Motor neuron (in vitro differentiated cells): Measurements from ENCODE around the gene VMP1. TPM values are rescaled to one million over a fixed set of nuclear protein-coding genes. Genes with fewer than 3 reads are reported as not detected.

Source experiments
- ATAC-seq, 8 experiments: fragments of 200-7000 bp; cut with Tn5 transposase; replicated peaks in 6 of 8; 2 replicates each; pipeline ENCODE4 v1.8.0; 2021; ENCODE audit warnings: mild to moderate bottlenecking in 8 of 8, moderate library complexity in 8 of 8
- H3K27ac ChIP-seq, 2 donors: fragments of 250-450 bp; sonication (Bioruptor Pico); 2 replicates each; pipeline ENCODE4 v1.9.0; 2021; ENCODE audit warnings: antibody characterized with exemption in 2 of 2, mild to moderate bottlenecking in 2 of 2, moderate library complexity in 1 of 2
- H3K4me1 ChIP-seq, 2 donors: fragments of 250-450 bp; sonication (Bioruptor Pico); replicated peaks in 1 of 2; 2 replicates each; pipeline ENCODE4 v1.6.1; 2021; ENCODE audit warnings: antibody characterized with exemption in 2 of 2, mild to moderate bottlenecking in 2 of 2, moderate library complexity in 1 of 2
- H3K4me3 ChIP-seq, 5 donors: fragments of 250-450 bp; sonication (Bioruptor Pico); 2 replicates each; pipeline ENCODE4 v1.9.0; 2021; ENCODE audit warnings: antibody characterized with exemption in 5 of 5, mild to moderate bottlenecking in 5 of 5, moderate library complexity in 4 of 5
- WGBS, 10 experiments: fragments of 450-650 bp; shearing (Covaris generic); methylation state at CpG; one replicate each; pipeline ENCODE4 v1.0.0; 2022; 5-methylcytosine and 5-hydroxymethylcytosine counted together
- in situ Hi-C, 9 experiments: fragments of 400-800 bp; cut with MboI; loops; one replicate each; pipeline ENCODE4 v1.15.0; 2021; ENCODE audit warnings: low sequenced_read_pairs in 9 of 9, low pct_unique_long_range_greater_than_20kb in 2 of 9; ENCODE audit not compliant: unreplicated experiment in 9 of 9
- total RNA-seq, 8 experiments: library from RNA; unstranded; fragments of 300-600 nt; gene quantifications; 2 replicates each; pipeline versions ENCODE4 v1.2.3 to v1.2.4, GENCODE V29; 2022

Gene VMP1
- total RNA-seq, 8 experiments from 2014 or later = 48.1 to 302 (median 110) TPM

- Histone ChIP-seq H3K4me1 (no peaks in the 10 kb centered on the region), H3K27ac (no peak overlapping the region), H3K4me3 (no peak overlapping the region)
- 80 to 100% (median 95%) methylated on average over 1 to 8 of the region's 9 CpGs; no CpG with 5 or more reads in 4 of the 10 experiments for WGBS, 10 experiments
- in situ Hi-C loops = no loop called here
- ATAC-seq = no peak
Measured at GRCh38 chr17:59884861-59885260, 177.4 kb downstream of the VMP1 start.

GRCh38 chr17:59888145-59888750, 180.8 kb downstream of the VMP1 start:
- no peaks in the 10 kb centered on the region for H3K4me1 ChIP-seq
- in situ Hi-C loops = no loop called here
- WGBS, 10 experiments = 80 to 100% (median 100%) methylated on average over 1 to 8 of the region's 8 CpGs; no CpG with 5 or more reads in 3 of the 10 experiments
- no peak overlapping the region for H3K27ac ChIP-seq
- no peak overlapping the region for H3K4me3 ChIP-seq
- ATAC-seq = no peak

- ATAC-seq = no peak
- in situ Hi-C loops = no loop called here
- 90 to 100% (median 100%) methylated on average over 1 to 2 of the region's 2 CpGs; no CpG with 5 or more reads in 3 of the 10 experiments for WGBS, 10 experiments
- Histone ChIP-seq H3K4me3 (no peak overlapping the region), H3K27ac (no peak overlapping the region), H3K4me1 (peaks cover 7 to 8% of the 10 kb centered on the region in 2 donors)
Measured at GRCh38 chr17:59890720-59891119, 183.3 kb downstream of the VMP1 start.

Other genes starting within 250 kb of the VMP1 start
- 10 to 100 TPM; 25.0 to 75.0 (median 47.9) TPM for gene DHX40, start 142.0 kb upstream of the VMP1 start, total RNA-seq
- 100 to 1,000 TPM; 166 to 241 (median 202) TPM for gene CLTC, start 87.8 kb upstream of the VMP1 start, total RNA-seq
- 10 to 100 TPM; 21.3 to 87.4 (median 34.5) TPM for gene PTRH2, start 224 bp upstream of the VMP1 start, total RNA-seq
- 10 to 100 TPM in 1 of 8 experiments, 1 to 10 TPM in 7; 1.7 to 10.6 (median 5.7) TPM for gene TUBD1, start 185.3 kb downstream of the VMP1 start, total RNA-seq
- gene RPS6KB1, start 185.5 kb downstream of the VMP1 start, total RNA-seq = 10 to 100 TPM; 21.2 to 44.8 (median 33.4) TPM